Activated CD8-positive, alpha-beta memory T cell treated with anti-CD3 and anti-CD28 coated beads, Interleukin-2, amount 50 U/mL, for 4 hours (primary cell): ENCODE data around the gene NT5C1B.

Experiments
- DNase-seq: peaks from one replicate; pipeline ENCODE4 v3.0.0-alpha.2; 2020

Gene NT5C1B

GRCh38 chr2:18599509-18600254 lies 10.3 kb upstream of the NT5C1B start:
- no peak for DNase-seq

GRCh38 chr2:18598848-18599484 lies 9.6 kb upstream of the NT5C1B start:
- DNase-seq: no peak

- DNase-seq: no peak
Measured at GRCh38 chr2:18597618-18598017, 8.2 kb upstream of the NT5C1B start.

- DNase-seq: no peak
Measured at GRCh38 chr2:18596993-18597392, 7.6 kb upstream of the NT5C1B start.

- DNase-seq: no peak
Measured at GRCh38 chr2:18593496-18593895, 4.1 kb upstream of the NT5C1B start.

- no peak for DNase-seq
Measured at GRCh38 chr2:18592372-18592771, 3.0 kb upstream of the NT5C1B start.

GRCh38 chr2:18588802-18589201 lies 567 bp downstream of the NT5C1B start:
- no peak for DNase-seq

GRCh38 chr2:18588049-18588448 lies 1.3 kb downstream of the NT5C1B start:
- no peak for DNase-seq

GRCh38 chr2:18585526-18585925 lies 3.8 kb downstream of the NT5C1B start:
- DNase-seq: no peak

GRCh38 chr2:18584608-18584954 lies 4.8 kb downstream of the NT5C1B start:
- DNase-seq: no peak

GRCh38 chr2:18583905-18584607 lies 5.3 kb downstream of the NT5C1B start:
- no peak for DNase-seq

GRCh38 chr2:18580606-18581005 lies 8.8 kb downstream of the NT5C1B start:
- no peak for DNase-seq

- no peak for DNase-seq
Measured at GRCh38 chr2:18578033-18578432, 11.3 kb downstream of the NT5C1B start.

- DNase-seq: no peak
Measured at GRCh38 chr2:18566145-18566769, 23.1 kb downstream of the NT5C1B start.

GRCh38 chr2:18560797-18561085 lies 28.6 kb downstream of the NT5C1B start:
- no peak for DNase-seq

- peak; percentile 96 for DNase-seq
Measured at GRCh38 chr2:18560031-18560796, 29.2 kb downstream of the NT5C1B start, which contains the start of gene RDH14. TSS of gene RDH14 (minus strand) at chr2:18560653. CDS start at chr2:18560572, 81 bp downstream.

GRCh38 chr2:18559531-18560030 lies 29.8 kb downstream of the NT5C1B start:
- no peak for DNase-seq

GRCh38 chr2:18558458-18558857 lies 30.9 kb downstream of the NT5C1B start:
- DNase-seq: no peak

GRCh38 chr2:18557121-18557520 lies 32.2 kb downstream of the NT5C1B start:
- no peak for DNase-seq

- DNase-seq: no peak
Measured at GRCh38 chr2:18552351-18553077, 36.9 kb downstream of the NT5C1B start.

- DNase-seq: no peak
Measured at GRCh38 chr2:18551623-18552022, 37.7 kb downstream of the NT5C1B start.

- DNase-seq: no peak
Measured at GRCh38 chr2:18551169-18551568, 38.2 kb downstream of the NT5C1B start.
